ENCODE data around the gene AGBL4. TPM values are rescaled to one million over a fixed set of nuclear protein-coding genes. Genes with fewer than 3 reads are reported as not detected.

The AGBL4 gene
- total and polyA plus RNA-seq, 2 of the 13 experiments (the other 11 are each of a cell fraction or from before 2014, with no cell fraction given): not detected

- H3K9ac ChIP-seq (ENCODE audit: insufficient read depth, low read depth, low read length): no peak overlapping the region
- FAIRE-seq: no peak
- in situ Hi-C loops (cut with HindIII; ENCODE audit: extremely low pct_ligation_motif_present, low pct_unique_long_range_greater_than_20kb) (no loop called here), intact Hi-C loops (cut with micrococcal nuclease; ENCODE audit: unreplicated experiment) (no loop called here)
- TF ChIP-seq FUBP1 (CRISPR knock-in tag; IDR thresholded peaks at IDR 0.05; ENCODE audit: borderline replicate concordance) (no peak), ZNF891 (CRISPR knock-in tag; IDR thresholded peaks at IDR 0.05) (no peak), ZNF20 (CRISPR knock-in tag; IDR thresholded peaks at IDR 0.05) (no peak), CHCHD3 (CRISPR knock-in tag; IDR thresholded peaks at IDR 0.05) (no peak)
- H3K27ac ChIP-seq (ENCODE audit: extremely low read length, insufficient read depth, low read length): no peak overlapping the region
- no peaks in the 10 kb centered on the region for H3K4me1 ChIP-seq (ENCODE audit: insufficient read depth, low read length)
- H3K4me2 ChIP-seq (ENCODE audit: low read depth, low read length): no peak overlapping the region
- no peaks in the 10 kb centered on the region for H3K79me2 ChIP-seq (ENCODE audit: insufficient read depth, low read length)
- no peaks in the 10 kb centered on the region for H3K27me3 ChIP-seq (ENCODE audit: control insufficient read depth in 1 of 2, insufficient read depth in 2 of 2, low read length in 2 of 2)
- DNase-seq (ENCODE audit: low spot score): no peak
- peaks cover 64% of the 10 kb centered on the region for H3K9me3 ChIP-seq (ENCODE audit: low read length)
- no peak overlapping the region for H2AFZ ChIP-seq (ENCODE audit: low read length)
- no peak overlapping the region for H3K4me3 ChIP-seq (replicated peaks in 1 of 3; ENCODE audit: insufficient read depth in 1 of 3, low read depth in 2 of 3, low read length in 3 of 3)
- no peak for ATAC-seq
- no TSS peak for BruUV-seq (replicated peaks)
- ChIA-PET POLR2A (no interaction called here), CTCF (ENCODE audit: low intra/inter-chr PET ratio, low total read pairs) (no interaction called here)
- H3K36me3 ChIP-seq (replicated peaks in 1 of 2; ENCODE audit: control insufficient read depth in 1 of 2, insufficient read depth in 2 of 2, low read length in 2 of 2): no peaks in the 10 kb centered on the region
- H4K20me1 ChIP-seq (ENCODE audit: insufficient read depth, low read length): no peaks in the 10 kb centered on the region
Observed at GRCh38 chr1:48960320-48960719, 1063.4 kb downstream of the AGBL4 start.

DNA sequence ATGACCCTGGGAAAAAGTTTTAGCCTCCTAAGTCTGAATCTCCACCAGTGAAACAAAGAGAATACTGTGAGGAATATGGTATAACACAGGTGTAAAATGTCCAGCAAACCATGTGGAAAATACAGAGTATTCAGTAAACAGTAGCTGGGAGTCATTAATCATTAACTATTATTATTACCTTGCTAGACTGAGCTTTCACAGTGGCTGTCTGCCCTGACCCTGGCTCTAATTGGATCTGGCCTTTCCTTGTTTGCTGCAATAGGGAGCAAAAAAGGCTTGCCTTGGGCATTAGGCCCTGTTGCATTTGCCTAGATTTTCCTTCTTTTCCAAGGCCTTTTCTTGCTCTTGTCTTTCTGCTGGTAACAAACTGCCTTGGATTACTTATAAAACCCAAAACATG, 1068.0 kb downstream of the AGBL4 start:
- no peaks in the 10 kb centered on the region for H4K20me1 ChIP-seq (ENCODE audit: insufficient read depth, low read length)
- H2AFZ ChIP-seq (ENCODE audit: low read length): no peak overlapping the region
- DNase-seq (ENCODE audit: low spot score) (no peak), ATAC-seq (no peak), FAIRE-seq (no peak)
- no peak for TF ChIP-seq SPEN (CRISPR knock-in tag; IDR thresholded peaks at IDR 0.05; ENCODE audit: low read depth)
- ChIA-PET POLR2A (no interaction called here), CTCF (ENCODE audit: low intra/inter-chr PET ratio, low total read pairs) (no interaction called here)
- no peaks in the 10 kb centered on the region for H3K4me1 ChIP-seq (ENCODE audit: insufficient read depth, low read length)
- H3K36me3 ChIP-seq (replicated peaks in 1 of 2; ENCODE audit: control insufficient read depth in 1 of 2, insufficient read depth in 2 of 2, low read length in 2 of 2): no peaks in the 10 kb centered on the region
- peaks cover 61% of the 10 kb centered on the region for H3K9me3 ChIP-seq (ENCODE audit: low read length)
- intact Hi-C loops (cut with micrococcal nuclease; ENCODE audit: unreplicated experiment): no loop called here
- no peak overlapping the region for H3K4me3 ChIP-seq (replicated peaks in 1 of 3; ENCODE audit: insufficient read depth in 1 of 3, low read depth in 2 of 3, low read length in 3 of 3)
- H3K4me2 ChIP-seq (ENCODE audit: low read depth, low read length): no peak overlapping the region
- H3K27ac ChIP-seq (ENCODE audit: extremely low read length, insufficient read depth, low read length): no peak overlapping the region
- no TSS peak for BruUV-seq (replicated peaks)
- no peak overlapping the region for H3K9ac ChIP-seq (ENCODE audit: insufficient read depth, low read depth, low read length)
- in situ Hi-C loops (cut with HindIII; ENCODE audit: extremely low pct_ligation_motif_present, low pct_unique_long_range_greater_than_20kb): no loop called here
- no peaks in the 10 kb centered on the region for H3K27me3 ChIP-seq (ENCODE audit: control insufficient read depth in 1 of 2, insufficient read depth in 2 of 2, low read length in 2 of 2)
- no peaks in the 10 kb centered on the region for H3K79me2 ChIP-seq (ENCODE audit: insufficient read depth, low read length)
